NCI-H1436 (cell line): Measurements from ENCODE around the gene TGFB1.
A peak's percentile ranks its signal among the peaks of the same experiment; 100 is the strongest.

Source experiments
- DNase-seq: peaks from one replicate; lab custom pipeline; 2025; lab: John Stamatoyannopoulos, UW

The TGFB1 gene

GRCh38 chr19:41321204-41321599 lies 32.5 kb downstream of the TGFB1 start:
- DNase-seq: no peak

GRCh38 chr19:41320568-41320967 lies 33.2 kb downstream of the TGFB1 start:
- no peak for DNase-seq

- DNase-seq: no peak
Measured at GRCh38 chr19:41320185-41320518, 33.6 kb downstream of the TGFB1 start.

- no peak for DNase-seq
Measured at GRCh38 chr19:41319500-41320184, 34.1 kb downstream of the TGFB1 start.

GRCh38 chr19:41318696-41319499 lies 34.8 kb downstream of the TGFB1 start:
- DNase-seq: no peak

- no peak for DNase-seq
Measured at GRCh38 chr19:41316306-41316920, 37.3 kb downstream of the TGFB1 start.

- DNase-seq: no peak
Measured at GRCh38 chr19:41311613-41312012, 42.1 kb downstream of the TGFB1 start.

GRCh38 chr19:41311072-41311471 lies 42.6 kb downstream of the TGFB1 start:
- no peak for DNase-seq

GRCh38 chr19:41310033-41310831 lies 43.5 kb downstream of the TGFB1 start, which contains the start of gene CCDC97:
CCDC97 (plus strand) TSS chr19:41310172; CDS start chr19:41310311, 139 bp downstream.
- peak; percentile 82 for DNase-seq

- no peak for DNase-seq
Measured at GRCh38 chr19:41309180-41310032, 44.3 kb downstream of the TGFB1 start.

GRCh38 chr19:41308450-41309179 lies 45.1 kb downstream of the TGFB1 start:
- peak; percentile 69 for DNase-seq

- DNase-seq: no peak
Measured at GRCh38 chr19:41307954-41308449, 45.7 kb downstream of the TGFB1 start.

- no peak for DNase-seq
Measured at GRCh38 chr19:41307090-41307875, 46.4 kb downstream of the TGFB1 start.

GRCh38 chr19:41305927-41306793 lies 47.6 kb downstream of the TGFB1 start:
- no peak for DNase-seq

GRCh38 chr19:41304706-41305483 lies 48.8 kb downstream of the TGFB1 start:
- no peak for DNase-seq

GRCh38 chr19:41303954-41304353 lies 49.8 kb downstream of the TGFB1 start:
- no peak for DNase-seq

GRCh38 chr19:41302624-41303351 lies 50.9 kb downstream of the TGFB1 start:
- no peak for DNase-seq
